Stimulated activated CD8-positive, alpha-beta memory T cell treated with anti-CD3 and anti-CD28 coated beads, Interleukin-15, amount 100 ng/mL, for 48 hours (primary cell): ENCODE data around the gene THAP3.

ENCODE experiments used
- DNase-seq, 2 donors: peaks; one replicate each; pipeline ENCODE4 v3.0.0-alpha.2; 2020; ENCODE audit warnings: low read depth in 2 of 2

The THAP3 gene

GRCh38 chr1:6673816-6674398 is 49.2 kb downstream of the THAP3 start:
- no peak for DNase-seq

GRCh38 chr1:6674771-6675170 is 50.1 kb downstream of the THAP3 start:
- DNase-seq = no peak

- no peak for DNase-seq
These were observed 51.3 kb downstream of the THAP3 start for GRCh38 chr1:6675941-6676340.
